ENCODE measurements around the gene SEC11A.
"Not testable (repeated sequence)": the region's sequence is repeated elsewhere in the genome, so short reads cannot be mapped to it uniquely, and the experiment has no call there.

Gene SEC11A

DNA sequence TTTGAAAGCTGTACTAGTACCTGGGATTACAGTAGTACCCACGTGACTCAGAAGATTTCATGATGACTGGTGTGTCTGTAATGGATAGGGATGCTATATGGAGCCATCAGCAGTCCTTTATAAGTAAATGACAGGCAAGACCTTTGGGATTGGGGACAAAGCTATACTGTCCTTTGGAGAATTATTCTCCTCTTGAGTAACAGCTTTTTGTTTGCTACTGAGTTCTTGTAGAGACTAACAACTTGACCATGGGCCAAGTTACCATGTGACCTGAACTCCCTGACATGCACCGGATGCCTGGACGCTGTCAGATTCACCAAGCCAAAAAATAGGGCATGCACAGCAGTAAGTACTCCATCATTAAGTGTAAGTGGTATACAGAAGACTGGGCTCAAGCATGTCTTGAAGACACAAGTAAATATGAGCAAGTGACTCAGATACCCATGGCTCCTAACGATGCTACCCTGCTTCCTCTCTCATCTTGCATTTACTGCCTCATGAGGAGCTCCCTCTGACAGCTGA lies 12.9 kb downstream of the SEC11A start:
- peaks cover 9 to 12% of the 10 kb centered on the region in 2 donors for H3K4me1 ChIP-seq (ENCODE audit: control insufficient read depth in 1 of 2, insufficient read depth in 2 of 2, low read length in 2 of 2)
- H3K36me3 ChIP-seq (ENCODE audit: control insufficient read depth in 1 of 2, insufficient read depth in 2 of 2, low read length in 2 of 2), result no peaks in the 10 kb centered on the region
- H3K27ac ChIP-seq (ENCODE audit: low read length), result peak overlapping the region; percentile 56
- no peaks in the 10 kb centered on the region for H3K27me3 ChIP-seq (ENCODE audit: low read depth, low read length)
- no peaks in the 10 kb centered on the region for H3K9me3 ChIP-seq (ENCODE audit: control insufficient read depth in 1 of 2, low read length in 2 of 2)
- H3K4me3 ChIP-seq (ENCODE audit: low read depth in 1 of 2, low read length in 2 of 2), result no peak overlapping the region

DNA sequence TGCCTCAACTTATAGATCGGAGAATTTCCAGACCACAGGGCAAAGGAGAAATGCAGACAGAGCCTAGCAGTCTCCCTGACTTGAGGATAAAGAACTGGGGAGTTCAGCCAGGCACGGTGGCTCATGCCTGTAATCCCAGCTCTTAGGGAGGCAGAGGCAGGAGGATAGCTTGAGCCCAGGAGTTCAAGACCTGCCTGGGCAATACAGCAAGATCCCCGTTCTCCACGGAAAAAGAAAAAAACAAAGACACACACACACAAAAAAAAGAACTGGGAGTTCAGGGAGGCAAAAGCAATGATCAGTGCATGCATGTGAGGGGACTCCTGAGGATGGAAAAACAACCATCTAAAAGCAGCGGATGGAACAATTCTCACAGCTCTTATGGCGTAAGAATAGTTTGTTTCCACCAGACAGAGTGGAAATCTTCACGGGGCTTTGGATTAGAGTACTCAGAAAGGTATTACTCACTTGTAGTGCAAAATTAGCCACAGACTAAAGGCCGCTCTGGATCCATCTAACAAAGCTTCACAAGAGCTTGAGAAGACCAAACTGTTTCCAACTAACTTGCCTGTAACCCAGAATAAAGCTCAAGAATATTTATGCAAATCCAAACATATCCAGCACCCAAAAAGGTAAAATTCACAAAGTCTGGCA lies 16.3 kb downstream of the SEC11A start:
- Histone ChIP-seq H3K4me3 (ENCODE audit: low read depth in 1 of 2, low read length in 2 of 2) (no peak overlapping the region), H3K27ac (ENCODE audit: low read length) (no peak overlapping the region), H3K9me3 (ENCODE audit: control insufficient read depth in 1 of 2, low read length in 2 of 2) (no peaks in the 10 kb centered on the region), H3K36me3 (ENCODE audit: control insufficient read depth in 1 of 2, insufficient read depth in 2 of 2, low read length in 2 of 2) (no peaks in the 10 kb centered on the region), H3K4me1 (ENCODE audit: control insufficient read depth in 1 of 2, insufficient read depth in 2 of 2, low read length in 2 of 2) (peaks cover 9 to 16% of the 10 kb centered on the region in 2 donors), H3K27me3 (ENCODE audit: low read depth, low read length) (no peaks in the 10 kb centered on the region)

GRCh38 chr15:84697236-84697990 lies 18.5 kb downstream of the SEC11A start:
- Histone ChIP-seq H3K4me3 (ENCODE audit: low read depth in 1 of 2, low read length in 2 of 2) (no peak overlapping the region), H3K4me1 (ENCODE audit: control insufficient read depth in 1 of 2, insufficient read depth in 2 of 2, low read length in 2 of 2) (peaks cover 0 to 5% of the 10 kb centered on the region in 2 donors), H3K27me3 (ENCODE audit: low read depth, low read length) (no peaks in the 10 kb centered on the region), H3K36me3 (ENCODE audit: control insufficient read depth in 1 of 2, insufficient read depth in 2 of 2, low read length in 2 of 2) (no peaks in the 10 kb centered on the region), H3K27ac (ENCODE audit: low read length) (no peak overlapping the region), H3K9me3 (ENCODE audit: control insufficient read depth in 1 of 2, low read length in 2 of 2) (no peaks in the 10 kb centered on the region)

GRCh38 chr15:84696757-84697156 lies 19.2 kb downstream of the SEC11A start:
- Histone ChIP-seq H3K4me3 (ENCODE audit: low read depth in 1 of 2, low read length in 2 of 2) (no peak overlapping the region), H3K27ac (ENCODE audit: low read length) (no peak overlapping the region), H3K4me1 (ENCODE audit: control insufficient read depth in 1 of 2, insufficient read depth in 2 of 2, low read length in 2 of 2) (peaks cover 0 to 5% of the 10 kb centered on the region in 2 donors), H3K27me3 (ENCODE audit: low read depth, low read length) (no peaks in the 10 kb centered on the region), H3K36me3 (ENCODE audit: control insufficient read depth in 1 of 2, insufficient read depth in 2 of 2, low read length in 2 of 2) (no peaks in the 10 kb centered on the region), H3K9me3 (ENCODE audit: control insufficient read depth in 1 of 2, low read length in 2 of 2) (no peaks in the 10 kb centered on the region)

- H3K9me3 ChIP-seq (ENCODE audit: control insufficient read depth in 1 of 2, low read length in 2 of 2), result no peaks in the 10 kb centered on the region
- no peak overlapping the region for H3K27ac ChIP-seq (ENCODE audit: low read length)
- H3K4me3 ChIP-seq (ENCODE audit: low read depth in 1 of 2, low read length in 2 of 2), result no peak overlapping the region
- peaks cover 10 to 26% of the 10 kb centered on the region in 2 donors for H3K36me3 ChIP-seq (ENCODE audit: control insufficient read depth in 1 of 2, insufficient read depth in 2 of 2, low read length in 2 of 2)
- H3K4me1 ChIP-seq (ENCODE audit: control insufficient read depth in 1 of 2, insufficient read depth in 2 of 2, low read length in 2 of 2), result no peaks in the 10 kb centered on the region
- H3K27me3 ChIP-seq (ENCODE audit: low read depth, low read length), result no peaks in the 10 kb centered on the region
These were observed 25.6 kb downstream of the SEC11A start for GRCh38 chr15:84690342-84690741.

- H3K27ac ChIP-seq (ENCODE audit: low read length), result no peak overlapping the region
- no peak overlapping the region for H3K4me3 ChIP-seq (ENCODE audit: low read depth in 1 of 2, low read length in 2 of 2)
- peaks cover 10 to 27% of the 10 kb centered on the region in 2 donors for H3K36me3 ChIP-seq (ENCODE audit: control insufficient read depth in 1 of 2, insufficient read depth in 2 of 2, low read length in 2 of 2)
- H3K4me1 ChIP-seq (ENCODE audit: control insufficient read depth in 1 of 2, insufficient read depth in 2 of 2, low read length in 2 of 2), result no peaks in the 10 kb centered on the region
- no peaks in the 10 kb centered on the region for H3K27me3 ChIP-seq (ENCODE audit: low read depth, low read length)
- H3K9me3 ChIP-seq (ENCODE audit: control insufficient read depth in 1 of 2, low read length in 2 of 2), result no peaks in the 10 kb centered on the region
These were observed 26.1 kb downstream of the SEC11A start for GRCh38 chr15:84689858-84690257.

GRCh38 chr15:84686446-84686845 lies 29.5 kb downstream of the SEC11A start:
- H3K27me3 ChIP-seq (ENCODE audit: low read depth, low read length), result not testable (repeated sequence)
- peaks cover 13 to 48% of the 10 kb centered on the region in 2 donors for H3K36me3 ChIP-seq (ENCODE audit: control insufficient read depth in 1 of 2, insufficient read depth in 2 of 2, low read length in 2 of 2)

GRCh38 chr15:84685304-84685703 lies 30.6 kb downstream of the SEC11A start:
- H3K36me3 ChIP-seq (ENCODE audit: control insufficient read depth in 1 of 2, insufficient read depth in 2 of 2, low read length in 2 of 2), result peaks cover 14 to 45% of the 10 kb centered on the region in 2 donors
- H3K27ac ChIP-seq (ENCODE audit: low read length), result no peak overlapping the region
- no peak overlapping the region for H3K4me3 ChIP-seq (ENCODE audit: low read depth in 1 of 2, low read length in 2 of 2)
- no peaks in the 10 kb centered on the region for H3K27me3 ChIP-seq (ENCODE audit: low read depth, low read length)
- no peaks in the 10 kb centered on the region for H3K4me1 ChIP-seq (ENCODE audit: control insufficient read depth in 1 of 2, insufficient read depth in 2 of 2, low read length in 2 of 2)
- H3K9me3 ChIP-seq (ENCODE audit: control insufficient read depth in 1 of 2, low read length in 2 of 2), result no peaks in the 10 kb centered on the region

More at GRCh38 chr15:84686446-84686845, 29.5 kb downstream of the SEC11A start:
- not testable (repeated sequence) for H3K4me3 ChIP-seq (ENCODE audit: low read depth in 1 of 2, low read length in 2 of 2); H3K4me1 ChIP-seq (ENCODE audit: control insufficient read depth in 1 of 2, insufficient read depth in 2 of 2, low read length in 2 of 2); H3K27ac ChIP-seq (ENCODE audit: low read length); H3K9me3 ChIP-seq (ENCODE audit: control insufficient read depth in 1 of 2, low read length in 2 of 2)

DNA sequence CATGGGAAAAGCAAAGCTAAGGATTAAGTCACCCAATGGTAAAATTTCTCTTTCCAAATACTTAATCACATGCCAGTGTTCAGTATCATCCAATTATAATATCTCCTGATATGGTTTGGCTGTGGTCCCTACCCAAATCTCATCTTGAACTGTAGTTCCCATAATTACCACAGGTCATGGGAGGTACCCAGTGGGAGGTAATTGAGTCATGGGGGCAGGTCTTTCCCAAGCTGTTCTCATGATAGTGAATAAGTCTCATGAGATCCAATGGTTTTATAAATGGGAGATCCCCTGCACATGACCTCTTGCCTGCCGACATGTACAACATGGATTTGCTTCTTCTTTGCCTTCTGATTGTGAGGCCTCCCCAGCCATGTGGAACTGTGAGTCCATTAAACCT lies 31.8 kb downstream of the SEC11A start:
- Histone ChIP-seq H3K36me3 (ENCODE audit: control insufficient read depth in 1 of 2, insufficient read depth in 2 of 2, low read length in 2 of 2) (peaks cover 20 to 42% of the 10 kb centered on the region in 2 donors), H3K9me3 (ENCODE audit: control insufficient read depth in 1 of 2, low read length in 2 of 2) (no peaks in the 10 kb centered on the region), H3K4me1 (ENCODE audit: control insufficient read depth in 1 of 2, insufficient read depth in 2 of 2, low read length in 2 of 2) (no peaks in the 10 kb centered on the region), H3K27me3 (ENCODE audit: low read depth, low read length) (no peaks in the 10 kb centered on the region), H3K27ac (ENCODE audit: low read length) (no peak overlapping the region), H3K4me3 (ENCODE audit: low read depth in 1 of 2, low read length in 2 of 2) (no peak overlapping the region)

DNA sequence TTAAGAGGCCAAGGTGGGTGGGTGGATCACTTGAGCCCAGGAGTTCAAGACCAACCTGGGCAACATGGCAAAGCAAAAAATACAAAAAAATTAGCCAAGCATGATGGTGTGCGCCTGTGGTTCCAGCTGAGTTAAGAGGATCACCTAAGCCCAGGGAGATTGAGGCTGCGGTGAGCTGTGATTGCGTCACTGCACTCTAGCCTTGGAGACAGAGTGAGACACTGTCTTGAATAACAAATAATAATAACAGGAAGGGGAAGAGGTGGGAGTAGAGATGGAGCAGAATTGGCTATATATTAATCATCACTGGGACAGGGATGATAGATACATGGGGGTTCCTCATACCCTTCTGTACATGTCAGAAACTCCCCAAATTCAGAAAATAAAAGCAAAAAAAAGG lies 34.1 kb downstream of the SEC11A start:
- peaks cover 17 to 31% of the 10 kb centered on the region in 2 donors for H3K36me3 ChIP-seq (ENCODE audit: control insufficient read depth in 1 of 2, insufficient read depth in 2 of 2, low read length in 2 of 2)
- H3K9me3 ChIP-seq (ENCODE audit: control insufficient read depth in 1 of 2, low read length in 2 of 2), result no peaks in the 10 kb centered on the region
- H3K27me3 ChIP-seq (ENCODE audit: low read depth, low read length), result no peaks in the 10 kb centered on the region
- no peak overlapping the region for H3K4me3 ChIP-seq (ENCODE audit: low read depth in 1 of 2, low read length in 2 of 2)
- no peaks in the 10 kb centered on the region for H3K4me1 ChIP-seq (ENCODE audit: control insufficient read depth in 1 of 2, insufficient read depth in 2 of 2, low read length in 2 of 2)
- no peak overlapping the region for H3K27ac ChIP-seq (ENCODE audit: low read length)

DNA sequence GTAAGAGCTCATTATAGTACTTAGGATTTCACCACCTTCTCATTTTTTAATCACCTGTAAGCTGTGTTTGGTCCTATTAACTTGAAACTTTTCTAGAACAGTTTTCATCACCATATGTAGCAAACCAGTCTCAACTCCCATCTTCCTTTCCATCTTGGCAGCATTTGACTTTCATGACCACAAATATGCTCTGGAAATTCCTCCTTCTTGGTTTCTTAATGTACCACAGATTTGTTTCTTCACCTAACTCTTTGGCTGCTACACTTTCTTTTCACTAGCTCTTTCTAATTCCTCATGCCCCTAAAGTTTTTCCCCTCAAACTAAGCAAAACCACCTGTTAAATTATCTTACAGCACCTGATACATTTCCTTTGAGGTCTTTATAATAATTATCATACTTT lies 44.7 kb downstream of the SEC11A start:
- Histone ChIP-seq H3K36me3 (ENCODE audit: control insufficient read depth in 1 of 2, insufficient read depth in 2 of 2, low read length in 2 of 2) (peaks cover 17 to 53% of the 10 kb centered on the region in 2 donors), H3K9me3 (ENCODE audit: control insufficient read depth in 1 of 2, low read length in 2 of 2) (no peaks in the 10 kb centered on the region), H3K27ac (ENCODE audit: low read length) (no peak overlapping the region), H3K4me1 (ENCODE audit: control insufficient read depth in 1 of 2, insufficient read depth in 2 of 2, low read length in 2 of 2) (no peaks in the 10 kb centered on the region), H3K4me3 (ENCODE audit: low read depth in 1 of 2, low read length in 2 of 2) (no peak overlapping the region), H3K27me3 (ENCODE audit: low read depth, low read length) (no peaks in the 10 kb centered on the region)
